K562 (cell line): ENCODE measurements around the gene ABCA1. TPM values are rescaled to one million over a fixed set of nuclear protein-coding genes. Genes with fewer than 3 reads are reported as not detected.

ENCODE experiments used
- ATAC-seq: fragments of 200-7000 bp; cut with Tn5 transposase; 3 replicates; pipeline ENCODE4 v1.9.1; 2020; ENCODE audit warnings: moderate library complexity
- BruUV-seq: library from RNA; stranded (reverse); fragments of 400-500 nt; replicated peaks from 2 replicates; lab custom pipeline; 2021; lab: Mats Ljungman, UMichigan
- CTCF ChIA-PET: fragments of 300-600 bp; formaldehyde crosslinking; extraction: SDS; loops from one replicate; lab custom pipeline; 2021; ENCODE audit warnings: low intra/inter-chr PET ratio; lab: Yijun Ruan, JAX
- POLR2A ChIA-PET: fragments of 300-600, 350-650 bp; sonication (Branson Sonifier 250); formaldehyde crosslinking; extraction: SDS; loops from one replicate; lab custom pipeline; 2021; ENCODE audit warnings: antibody characterized with exemption, inconsistent platforms; lab: Yijun Ruan, JAX
- DNase-seq, 4 experiments: peaks; one replicate each; pipeline versions ENCODE4 v3.0.0 to v3.0.0-alpha.2; 2011 to 2018; ENCODE audit warnings: low spot score in 3 of 4, mixed read lengths in 3 of 4; ENCODE audit errors: extremely low read depth in 1 of 4
- FAIRE-seq: peaks from 2 replicates; lab custom pipeline; 2011; peaks lifted over from hg19 to GRCh38; lab: Jason Lieb, UNC
- H2AFZ ChIP-seq: 2 replicates; pipeline ENCODE4 v1.6.0; 2011; ENCODE audit warnings: low read depth, low read length, control low read depth, inconsistent platforms
- H3K27ac ChIP-seq: fragments of 200-600 bp; 3 replicates; pipeline ENCODE4 v1.8.0; 2011; ENCODE audit warnings: low read depth, mild to moderate bottlenecking, control low read depth, inconsistent platforms, low read length, moderate library complexity, mixed read lengths; ENCODE audit errors: extremely low read depth
- H3K27me3 ChIP-seq, 2 experiments: fragments of 300-600 bp in 1 of 2; 2 replicates in 1 of 2; 3 replicates in 1 of 2; pipeline versions ENCODE4 v1.6.0 to v1.8.0; 2011; ENCODE audit warnings: inconsistent platforms in 2 of 2, low read length in 2 of 2, mild to moderate bottlenecking in 1 of 2, mixed read lengths in 1 of 2, moderate library complexity in 1 of 2; ENCODE audit not compliant: control insufficient read depth in 2 of 2, insufficient read depth in 2 of 2
- H3K36me3 ChIP-seq: fragments of 300-600 bp; 3 replicates; pipeline ENCODE4 v1.8.0; 2011; ENCODE audit warnings: mild to moderate bottlenecking, low read length, inconsistent platforms; ENCODE audit not compliant: control insufficient read depth, insufficient read depth
- H3K4me1 ChIP-seq, 2 experiments: fragments of 200-600 bp in 1 of 2; replicated peaks in 1 of 2; 2 replicates in 1 of 2; 3 replicates in 1 of 2; pipeline versions ENCODE4 v1.5.1 to v1.8.0; 2011; ENCODE audit warnings: inconsistent platforms in 2 of 2, low read length in 2 of 2, mild to moderate bottlenecking in 1 of 2, mixed read lengths in 1 of 2, moderate library complexity in 1 of 2; ENCODE audit not compliant: control insufficient read depth in 2 of 2, insufficient read depth in 2 of 2
- H3K4me2 ChIP-seq: 2 replicates; pipeline ENCODE4 v1.6.1; 2011; ENCODE audit warnings: low read length, control low read depth, inconsistent platforms, mixed read lengths; ENCODE audit not compliant: insufficient read depth
- H3K4me3 ChIP-seq: fragments of 200-600 bp; sonication (generic), shearing (Covaris generic); 2 replicates; pipeline ENCODE4 v1.5.1; 2016; ENCODE audit warnings: control low read depth, inconsistent platforms
- H3K79me2 ChIP-seq: fragments of 200-600 bp; 3 replicates; pipeline ENCODE4 v1.8.0; 2011; ENCODE audit warnings: low read length, inconsistent platforms; ENCODE audit not compliant: control insufficient read depth, insufficient read depth
- H3K9ac ChIP-seq, 2 experiments: 2 replicates each; pipeline versions ENCODE4 v1.6.0 to v1.6.1; 2011; ENCODE audit warnings: low read depth in 2 of 2, low read length in 2 of 2, control low read depth in 1 of 2, inconsistent platforms in 1 of 2, mild to moderate bottlenecking in 1 of 2, mixed read lengths in 1 of 2; ENCODE audit not compliant: insufficient read depth in 1 of 2
- H3K9me1 ChIP-seq: one replicate; pipeline ENCODE4 v1.6.0; 2011; ENCODE audit warnings: inconsistent platforms, mild to moderate bottlenecking, low read length, moderate library complexity; ENCODE audit not compliant: control insufficient read depth, insufficient read depth
- H3K9me3 ChIP-seq: replicated peaks from 2 replicates; pipeline ENCODE4 v1.5.1; 2011; ENCODE audit warnings: low read depth, low read length, inconsistent platforms; ENCODE audit not compliant: control insufficient read depth, insufficient read depth
- H4K20me1 ChIP-seq: replicated peaks from 2 replicates; pipeline ENCODE4 v1.6.1; 2011; ENCODE audit warnings: low read length, inconsistent platforms, mixed read lengths; ENCODE audit not compliant: control insufficient read depth, insufficient read depth
- AFF4 ChIP-seq: sonication (generic); formaldehyde crosslinking; IDR thresholded peaks from 2 replicates; pipeline ENCODE4 v1.8.0; 2023; ENCODE audit warnings: mild to moderate bottlenecking, missing genetic modification reagents
- CBFB ChIP-seq: sonication (generic); formaldehyde crosslinking; IDR thresholded peaks from 2 replicates; pipeline ENCODE4 v1.4.0; 2020; ENCODE audit warnings: mild to moderate bottlenecking, missing genetic modification reagents
- HDAC8 ChIP-seq: fragments of 450-650 bp; IDR thresholded peaks from 2 replicates; pipeline ENCODE4 v1.6.1; 2016; ENCODE audit warnings: mild to moderate bottlenecking, missing genetic modification characterization, moderate library complexity, missing compliant biosample characterization
- MXI1 ChIP-seq: IDR thresholded peaks from 2 replicates; pipeline ENCODE4 v1.6.1; 2011; ENCODE audit warnings: low read depth, mild to moderate bottlenecking, improper control_type of control experiment, low read length
- SRSF1 ChIP-seq: fragments of 200-400 bp; formaldehyde crosslinking; IDR thresholded peaks from 2 replicates; pipeline ENCODE4 v1.6.1; 2017; ENCODE audit warnings: mild to moderate bottlenecking, low read depth, low read length, moderate library complexity
- ZKSCAN1 ChIP-seq: fragments of 150-350 bp; IDR thresholded peaks from 2 replicates; pipeline ENCODE4 v1.6.1; 2016; ENCODE audit warnings: low read depth, low read length
- WGBS: fragments of 100-300 bp; shearing (Covaris generic); methylation state at CpG from one replicate; pipeline ENCODE4 v1.1.6; 2016; ENCODE audit warnings: low coverage, mixed read lengths; ENCODE audit not compliant: insufficient coverage; ENCODE audit errors: missing lambda C conversion rate; 5-methylcytosine and 5-hydroxymethylcytosine counted together
- in situ Hi-C: fragments of 300-500 bp; cut with MboI; formaldehyde crosslinking; loops from 4 replicates; pipeline ENCODE4 v1.15.0; 2018; ENCODE audit warnings: inconsistent platforms, mixed read lengths
- intact Hi-C: fragments of 100-400 bp; cut with micrococcal nuclease; formaldehyde crosslinking; loops from 2 replicates; pipeline ENCODE4 v1.14.2; 2022
- polyA plus RNA-seq, 8 experiments: library from polyadenylated mRNA; depleted of rRNA in 4 of 8; stranded (reverse) in 5 of 8; unstranded in 3 of 8; fragments of >200 nt; fragmentation: Nextera tagmentation in 2 of 8; fragmentation: Illumina TruSeq in 1 of 8; extraction: Ambion mirVana in 2 of 8; extraction: Trizol in 1 of 8; gene quantifications; 2 replicates each; pipeline versions ENCODE4 v1.2.1 to v1.2.3, GENCODE V29; 2011 to 2014; ENCODE audit warnings: inconsistent platforms in 1 of 8, missing spikeins in 1 of 8
- total RNA-seq, 7 experiments: library from RNA; depleted of rRNA in 6 of 7; stranded (reverse); fragments of >200 nt in 6 of 7; fragmentation: Illumina TruSeq in 2 of 7; extraction: Trizol in 2 of 7; gene quantifications; 2 replicates each; pipeline versions ENCODE4 v1.2.1 to v1.2.3, GENCODE V29; 2011 to 2021; ENCODE audit warnings: low replicate concordance in 1 of 7

Gene ABCA1
- total and polyA plus RNA-seq, 9 of the 15 experiments (the other 6 are each of a cell fraction or from before 2014, with no cell fraction given), result under 0.01 to 0.18 (median 0.02) TPM; not detected in 5

- H4K20me1 ChIP-seq, result no peaks in the 10 kb centered on the region
- TF ChIP-seq AFF4 (CRISPR knock-in tag), result no peak
- no peak for TF ChIP-seq CBFB (CRISPR knock-in tag)
- no peak for TF ChIP-seq MXI1
- no peak for TF ChIP-seq HDAC8
- TF ChIP-seq ZKSCAN1, result no peak
- TF ChIP-seq SRSF1, result no peak
- TF ChIP-seq, all 486 proteins: peak for 0
- no TSS peak for BruUV-seq
- Histone ChIP-seq H3K9me3 (no peaks in the 10 kb centered on the region), H3K79me2 (no peaks in the 10 kb centered on the region), H3K27ac (no peak overlapping the region), H2AFZ (no peak overlapping the region), H3K4me2 (no peak overlapping the region), H3K36me3 (no peaks in the 10 kb centered on the region), H3K9me1 (no peaks in the 10 kb centered on the region), H3K4me3 (no peak overlapping the region), H3K27me3 (peaks cover 9 to 19% of the 10 kb centered on the region in 2 experiments; a peak in 4 of 5 replicates), H3K4me1 (no peaks in the 10 kb centered on the region), H3K9ac (no peak overlapping the region)
- POLR2A ChIA-PET, result no interaction called here
- intact Hi-C loops, result no loop called here
- ATAC-seq, result no peak
- DNase-seq, result no peak
- 0% methylated on average over 3 of the region's 3 CpGs for WGBS
- in situ Hi-C loops, result no loop called here
- CTCF ChIA-PET, result no interaction called here
- no peak for FAIRE-seq
Observed at GRCh38 chr9:104851546-104851920, 76.4 kb downstream of the ABCA1 start.
